GM21737 (cell line): Measurements from ENCODE around the gene KRTAP12-3.

Source experiments
- ATAC-seq: cut with Tn5 transposase; IDR thresholded peaks from one replicate; pipeline ENCODE4 v1.9.1; 2021; ENCODE audit warnings: mild to moderate bottlenecking, moderate library complexity; ENCODE audit not compliant: unreplicated experiment

KRTAP12-3 gene

GRCh38 chr21:44701541-44701940, 43.8 kb downstream of the KRTAP12-3 start:
- no peak for ATAC-seq

GRCh38 chr21:44702111-44702972, 44.6 kb downstream of the KRTAP12-3 start:
- ATAC-seq = no peak

DNA sequence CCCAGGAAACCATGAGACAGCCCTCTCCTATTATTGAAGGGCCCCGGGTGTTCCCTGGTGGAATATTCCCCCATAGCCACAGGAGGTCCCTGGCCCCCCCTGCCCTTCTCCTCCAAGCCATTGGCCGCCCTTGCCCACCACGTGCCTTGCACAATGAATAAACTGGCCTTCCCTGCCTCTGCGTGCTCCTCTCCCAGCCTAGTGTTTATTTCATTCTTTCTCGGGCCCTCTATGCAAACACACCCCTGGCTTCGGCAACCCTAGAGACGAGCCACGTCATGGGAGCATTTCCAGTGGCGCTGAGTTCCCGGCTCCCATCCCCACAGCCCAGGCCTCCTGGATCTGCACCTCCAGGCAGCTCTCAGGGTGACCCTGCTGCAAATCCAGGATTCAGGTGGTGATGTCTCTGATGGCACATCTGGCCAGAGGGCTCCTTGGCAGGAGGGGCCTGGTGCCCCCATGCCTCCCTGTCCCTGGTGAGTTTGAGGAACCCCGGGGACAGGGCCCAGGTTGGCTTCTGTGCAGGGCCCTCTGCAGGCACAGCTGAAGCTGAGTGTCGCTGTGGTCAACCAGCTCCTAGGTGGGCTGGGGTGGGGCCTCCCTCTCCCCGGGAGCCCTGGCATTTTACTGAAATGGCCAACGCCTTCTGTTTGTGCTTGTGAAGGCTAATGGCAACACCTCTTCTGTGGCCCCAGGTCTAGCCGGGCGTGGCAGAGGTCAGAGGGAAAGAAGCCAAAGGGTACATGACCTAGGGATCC, 45.4 kb downstream of the KRTAP12-3 start:
- no peak for ATAC-seq

- no peak for ATAC-seq
Observed at GRCh38 chr21:44703731-44704635, 46.3 kb downstream of the KRTAP12-3 start.

DNA sequence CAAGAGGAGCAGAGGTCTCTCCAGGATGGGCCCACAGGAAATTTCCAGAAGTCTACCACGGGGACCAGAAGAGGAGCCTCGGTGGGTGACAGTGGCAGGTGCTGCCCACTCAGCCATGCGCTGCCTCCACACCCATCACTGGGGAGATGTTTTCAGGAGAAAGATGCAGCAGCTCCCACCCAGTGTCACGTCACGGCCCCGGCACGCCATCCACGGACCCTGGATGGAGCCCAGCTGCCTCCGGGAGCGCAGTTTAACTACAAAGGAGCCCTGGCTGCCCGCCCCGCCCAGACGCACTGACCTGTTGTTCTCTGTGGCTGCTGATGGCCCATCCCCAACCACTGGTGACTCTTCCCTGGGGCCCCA, 46.9 kb downstream of the KRTAP12-3 start:
- no peak for ATAC-seq

GRCh38 chr21:44706026-44706705, 48.4 kb downstream of the KRTAP12-3 start:
- ATAC-seq = no peak

GRCh38 chr21:44706706-44707581, 49.2 kb downstream of the KRTAP12-3 start:
- no peak for ATAC-seq
